Measurements from ENCODE around the gene PAQR9. TPM values are rescaled to one million over a fixed set of nuclear protein-coding genes. Genes with fewer than 3 reads are reported as not detected.

PAQR9 gene, protein sequence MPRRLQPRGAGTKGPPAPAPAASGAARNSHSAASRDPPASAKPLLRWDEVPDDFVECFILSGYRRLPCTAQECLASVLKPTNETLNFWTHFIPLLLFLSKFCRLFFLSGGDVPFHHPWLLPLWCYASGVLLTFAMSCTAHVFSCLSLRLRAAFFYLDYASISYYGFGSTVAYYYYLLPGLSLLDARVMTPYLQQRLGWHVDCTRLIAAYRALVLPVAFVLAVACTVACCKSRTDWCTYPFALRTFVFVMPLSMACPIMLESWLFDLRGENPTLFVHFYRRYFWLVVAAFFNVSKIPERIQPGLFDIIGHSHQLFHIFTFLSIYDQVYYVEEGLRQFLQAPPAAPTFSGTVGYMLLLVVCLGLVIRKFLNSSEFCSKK
- total RNA-seq (not detected in 2 replicates), polyA plus RNA-seq (0.02 TPM in 1 of 2 replicates, not detected in the other), polyA minus RNA-seq (ENCODE audit: low replicate concordance) (0.11 TPM in 1 of 2 replicates, not detected in the other)
- 0.07 TPM in 1 of 2 replicates, not detected in the other for polyA plus RNA-seq (2012)

DNA sequence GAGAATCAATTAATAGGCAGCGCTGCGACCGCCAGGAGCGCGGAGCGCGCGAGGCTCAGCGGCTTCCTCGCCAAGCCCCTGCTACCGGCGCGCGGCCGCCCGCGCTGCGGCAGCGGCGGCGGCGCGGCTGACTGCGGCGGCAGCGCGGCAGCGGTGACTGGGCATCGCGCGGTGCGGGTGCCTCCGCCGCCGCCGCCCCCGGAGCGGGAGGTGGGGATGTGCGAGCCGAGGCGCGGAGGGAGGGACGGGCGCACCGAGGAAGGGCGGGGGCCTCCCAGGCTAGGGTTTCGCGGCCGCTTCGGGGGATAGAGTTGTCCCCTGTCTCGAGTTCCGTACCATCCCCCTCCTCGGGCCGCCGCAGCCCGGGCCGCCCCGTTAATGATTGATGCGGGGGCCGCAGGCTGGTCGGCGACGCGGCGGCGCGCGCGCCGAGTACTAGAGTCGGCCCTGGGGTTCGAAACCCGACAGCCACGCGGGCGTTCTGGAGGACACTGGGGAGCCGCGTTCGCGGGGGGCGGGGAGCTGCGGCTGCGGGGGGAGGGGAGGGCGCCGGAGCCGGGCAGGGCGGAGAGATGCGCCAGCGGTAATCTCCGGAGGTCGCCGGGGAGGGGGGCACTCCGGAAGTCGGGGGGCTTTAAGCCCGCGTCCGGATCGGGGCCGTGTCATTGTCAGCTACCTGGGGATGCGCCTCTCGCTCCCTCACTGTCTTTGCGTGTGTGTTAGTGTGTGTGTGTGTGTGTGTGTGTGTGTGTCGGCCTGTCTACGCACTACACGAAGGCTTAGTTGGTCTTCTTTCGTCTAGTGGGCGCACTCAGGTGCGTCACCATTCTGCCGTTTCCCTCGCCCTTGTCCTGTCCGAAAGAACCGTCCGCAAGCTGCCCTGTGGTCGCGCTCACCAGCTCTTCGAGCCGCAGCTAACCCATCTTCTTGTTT is at the start of gene PAQR9:
Gene PAQR9 (minus strand): TSS at position 159 of the 933 bp plus-strand sequence. CDS start 338 bp downstream, outside the sequence.
- Histone ChIP-seq H2AFZ (ENCODE audit: low read length) (peak within 1 kb of the TSS; percentile 13), H3K36me3 (ENCODE audit: control insufficient read depth, insufficient read depth, low read length) (no peaks in the 10 kb centered on the region), H3K9me3 (ENCODE audit: control insufficient read depth, insufficient read depth, low read depth, low read length) (no peaks in the 10 kb centered on the region), H4K20me1 (ENCODE audit: control insufficient read depth, extremely low read depth, insufficient read depth, low read length) (no peaks in the 10 kb centered on the region), H3K27me3 (ENCODE audit: control insufficient read depth, insufficient read depth, low read length) (peaks cover 19% of the 10 kb centered on the region), H3K4me3 (replicated peaks in 1 of 4; ENCODE audit: control extremely low read depth in 1 of 4, insufficient read depth in 1 of 4, low read depth in 3 of 4, low read length in 4 of 4) (peak within 1 kb of the TSS; percentile 36 to 63 (median 50)), H3K9ac (ENCODE audit: insufficient read depth, low read length) (peak within 1 kb of the TSS; percentile 23), H3K4me2 (ENCODE audit: extremely low read depth, insufficient read depth, low read length) (peak within 1 kb of the TSS; percentile 64), H3K79me2 (ENCODE audit: control insufficient read depth, insufficient read depth, low read length) (no peaks in the 10 kb centered on the region), H3K27ac (ENCODE audit: insufficient read depth, low read length) (no peak within 1 kb of the TSS), H3K4me1 (ENCODE audit: control insufficient read depth, extremely low read depth, insufficient read depth, low read length) (no peaks in the 10 kb centered on the region)
- peak in 1 of 2 donors; percentile 40 for DNase-seq (ENCODE audit: low read depth in 2 of 2)
- TF ChIP-seq EZH2 (IDR thresholded peaks at IDR 0.05; ENCODE audit: low read length, missing control alignments) = peak; percentile 51
- TF ChIP-seq, protein P1, sequence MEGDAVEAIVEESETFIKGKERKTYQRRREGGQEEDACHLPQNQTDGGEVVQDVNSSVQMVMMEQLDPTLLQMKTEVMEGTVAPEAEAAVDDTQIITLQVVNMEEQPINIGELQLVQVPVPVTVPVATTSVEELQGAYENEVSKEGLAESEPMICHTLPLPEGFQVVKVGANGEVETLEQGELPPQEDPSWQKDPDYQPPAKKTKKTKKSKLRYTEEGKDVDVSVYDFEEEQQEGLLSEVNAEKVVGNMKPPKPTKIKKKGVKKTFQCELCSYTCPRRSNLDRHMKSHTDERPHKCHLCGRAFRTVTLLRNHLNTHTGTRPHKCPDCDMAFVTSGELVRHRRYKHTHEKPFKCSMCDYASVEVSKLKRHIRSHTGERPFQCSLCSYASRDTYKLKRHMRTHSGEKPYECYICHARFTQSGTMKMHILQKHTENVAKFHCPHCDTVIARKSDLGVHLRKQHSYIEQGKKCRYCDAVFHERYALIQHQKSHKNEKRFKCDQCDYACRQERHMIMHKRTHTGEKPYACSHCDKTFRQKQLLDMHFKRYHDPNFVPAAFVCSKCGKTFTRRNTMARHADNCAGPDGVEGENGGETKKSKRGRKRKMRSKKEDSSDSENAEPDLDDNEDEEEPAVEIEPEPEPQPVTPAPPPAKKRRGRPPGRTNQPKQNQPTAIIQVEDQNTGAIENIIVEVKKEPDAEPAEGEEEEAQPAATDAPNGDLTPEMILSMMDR (conservative IDR thresholded peaks at IDR 0.05 in 1 of 2, IDR thresholded peaks at IDR 0.05 in 1 of 2; ENCODE audit: low read depth in 1 of 2, low read length in 2 of 2) = no peak

DNA sequence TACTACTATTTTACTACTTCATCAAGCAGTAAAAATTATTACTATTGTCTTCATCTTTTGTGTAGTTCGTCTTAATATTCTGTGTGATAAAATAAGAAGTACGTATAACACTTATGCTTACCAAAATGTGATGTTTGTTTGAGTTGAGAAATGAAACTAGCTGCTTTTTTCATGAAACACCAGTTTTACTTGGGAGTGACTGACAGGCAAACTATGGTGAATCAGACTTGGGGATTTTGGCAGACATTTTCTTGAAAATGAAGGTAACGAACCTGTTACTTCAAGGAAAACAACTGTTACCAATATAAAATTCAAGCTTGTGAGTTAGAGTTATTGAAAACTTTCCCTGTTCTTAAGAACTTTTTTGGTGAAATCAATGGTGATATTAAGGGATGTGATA is 48.2 kb upstream of the PAQR9 start:
- TF ChIP-seq, protein P1 (conservative IDR thresholded peaks at IDR 0.05 in 1 of 2, IDR thresholded peaks at IDR 0.05 in 1 of 2; ENCODE audit: low read depth in 1 of 2, low read length in 2 of 2) = no peak
- TF ChIP-seq EZH2 (IDR thresholded peaks at IDR 0.05; ENCODE audit: low read length, missing control alignments) = no peak
- no peak for DNase-seq (ENCODE audit: low read depth in 2 of 2)
- no peak overlapping the region for H2AFZ ChIP-seq (ENCODE audit: low read length)
- no peaks in the 10 kb centered on the region for H3K27me3 ChIP-seq (ENCODE audit: control insufficient read depth, insufficient read depth, low read length)
- H3K9me3 ChIP-seq (ENCODE audit: control insufficient read depth, insufficient read depth, low read depth, low read length) = no peaks in the 10 kb centered on the region
- peaks cover 60% of the 10 kb centered on the region for H3K79me2 ChIP-seq (ENCODE audit: control insufficient read depth, insufficient read depth, low read length)
- no peak overlapping the region for H3K4me3 ChIP-seq (replicated peaks in 1 of 4; ENCODE audit: control extremely low read depth in 1 of 4, insufficient read depth in 1 of 4, low read depth in 3 of 4, low read length in 4 of 4)
- peaks cover 3% of the 10 kb centered on the region for H3K36me3 ChIP-seq (ENCODE audit: control insufficient read depth, insufficient read depth, low read length)
- H3K27ac ChIP-seq (ENCODE audit: insufficient read depth, low read length) = no peak overlapping the region
- no peak overlapping the region for H3K4me2 ChIP-seq (ENCODE audit: extremely low read depth, insufficient read depth, low read length)
- no peaks in the 10 kb centered on the region for H4K20me1 ChIP-seq (ENCODE audit: control insufficient read depth, extremely low read depth, insufficient read depth, low read length)
- no peak overlapping the region for H3K9ac ChIP-seq (ENCODE audit: insufficient read depth, low read length)
- H3K4me1 ChIP-seq (ENCODE audit: control insufficient read depth, extremely low read depth, insufficient read depth, low read length) = peaks cover 2% of the 10 kb centered on the region

DNA sequence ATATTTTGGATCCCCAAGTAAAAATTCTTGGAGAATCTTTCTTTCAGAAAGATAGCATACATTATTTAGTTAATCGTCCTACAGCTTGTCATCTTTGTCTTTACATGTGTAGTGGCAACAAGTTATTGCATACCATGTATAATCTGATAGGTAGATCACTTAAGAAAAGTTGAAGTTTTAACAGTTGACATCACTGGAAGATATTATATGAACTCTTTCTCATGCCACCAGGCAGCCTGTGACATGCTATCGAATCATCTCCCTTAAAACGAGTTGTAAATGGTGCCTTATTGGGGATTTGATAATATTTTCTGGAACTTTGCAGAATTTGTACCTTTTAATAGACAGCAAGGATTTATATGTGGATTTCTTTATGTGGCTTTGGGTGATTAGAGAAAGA is 46.5 kb upstream of the PAQR9 start:
- DNase-seq (ENCODE audit: low read depth in 2 of 2) = no peak

More for the DNA sequence above, 46.5 kb upstream of the PAQR9 start:
- Histone ChIP-seq H3K36me3 (ENCODE audit: control insufficient read depth, insufficient read depth, low read length) (peaks cover 3% of the 10 kb centered on the region), H3K9me3 (ENCODE audit: control insufficient read depth, insufficient read depth, low read depth, low read length) (no peaks in the 10 kb centered on the region), H3K4me2 (ENCODE audit: extremely low read depth, insufficient read depth, low read length) (no peak overlapping the region), H3K27me3 (ENCODE audit: control insufficient read depth, insufficient read depth, low read length) (no peaks in the 10 kb centered on the region), H3K4me1 (ENCODE audit: control insufficient read depth, extremely low read depth, insufficient read depth, low read length) (peaks cover 2% of the 10 kb centered on the region), H3K79me2 (ENCODE audit: control insufficient read depth, insufficient read depth, low read length) (peaks cover 77% of the 10 kb centered on the region), H2AFZ (ENCODE audit: low read length) (no peak overlapping the region), H4K20me1 (ENCODE audit: control insufficient read depth, extremely low read depth, insufficient read depth, low read length) (no peaks in the 10 kb centered on the region), H3K27ac (ENCODE audit: insufficient read depth, low read length) (no peak overlapping the region), H3K4me3 (replicated peaks in 1 of 4; ENCODE audit: control extremely low read depth in 1 of 4, insufficient read depth in 1 of 4, low read depth in 3 of 4, low read length in 4 of 4) (no peak overlapping the region), H3K9ac (ENCODE audit: insufficient read depth, low read length) (no peak overlapping the region)
- TF ChIP-seq, protein P1 (conservative IDR thresholded peaks at IDR 0.05 in 1 of 2, IDR thresholded peaks at IDR 0.05 in 1 of 2; ENCODE audit: low read depth in 1 of 2, low read length in 2 of 2) = no peak
- TF ChIP-seq EZH2 (IDR thresholded peaks at IDR 0.05; ENCODE audit: low read length, missing control alignments) = no peak
